IPS DF 6.9 (cell line): ENCODE measurements around the gene CYP27C1.
A peak's percentile ranks its signal among the peaks of the same experiment; 100 is the strongest.

Experiments
- DNase-seq: peaks from one replicate; pipeline ENCODE4 v3.0.0-alpha.2; 2013; ENCODE audit warnings: low read depth, low spot score
- H3K27ac ChIP-seq: one replicate; pipeline ENCODE4 v1.5.1; 2013; ENCODE audit warnings: low read length, control low read depth
- H3K27me3 ChIP-seq: 2 replicates; pipeline ENCODE4 v1.6.1; 2013; ENCODE audit warnings: mild to moderate bottlenecking, low read length; ENCODE audit not compliant: control insufficient read depth, insufficient read depth
- H3K36me3 ChIP-seq: 2 replicates; pipeline ENCODE4 v1.6.1; 2013; ENCODE audit warnings: low read length; ENCODE audit not compliant: control insufficient read depth, insufficient read depth
- H3K4me1 ChIP-seq: 2 replicates; pipeline ENCODE4 v1.6.1; 2013; ENCODE audit warnings: low read length; ENCODE audit not compliant: control insufficient read depth, insufficient read depth
- H3K4me3 ChIP-seq: 2 replicates; pipeline ENCODE4 v1.5.1; 2013; ENCODE audit warnings: mild to moderate bottlenecking, low read length
- H3K9me3 ChIP-seq: 2 replicates; pipeline ENCODE4 v1.6.1; 2013; ENCODE audit warnings: low read length, inconsistent platforms; ENCODE audit not compliant: control insufficient read depth, insufficient read depth
- WGBS: extraction: QIAGEN DNeasy Blood & Tissue Kit; methylation state at CpG from one replicate; pipeline ENCODE4 v1.1.7; 2013; ENCODE audit warnings: mixed read lengths, missing lambda C conversion rate; ENCODE audit not compliant: insufficient read length, insufficient coverage; 5-methylcytosine and 5-hydroxymethylcytosine counted together

Gene CYP27C1

GRCh38 chr2:127161176-127162136 lies 58.6 kb downstream of the CYP27C1 start:
- H3K27ac ChIP-seq = no peak overlapping the region
- no peaks in the 10 kb centered on the region for H3K9me3 ChIP-seq
- no CpG with 5 or more reads among the region's 12 CpGs for WGBS
- H3K4me3 ChIP-seq = no peak overlapping the region
- no peaks in the 10 kb centered on the region for H3K27me3 ChIP-seq
- H3K4me1 ChIP-seq = peaks cover 2% of the 10 kb centered on the region; the same call in 1 of the 2 replicates
- no peak for DNase-seq
- H3K36me3 ChIP-seq = no peaks in the 10 kb centered on the region

DNA sequence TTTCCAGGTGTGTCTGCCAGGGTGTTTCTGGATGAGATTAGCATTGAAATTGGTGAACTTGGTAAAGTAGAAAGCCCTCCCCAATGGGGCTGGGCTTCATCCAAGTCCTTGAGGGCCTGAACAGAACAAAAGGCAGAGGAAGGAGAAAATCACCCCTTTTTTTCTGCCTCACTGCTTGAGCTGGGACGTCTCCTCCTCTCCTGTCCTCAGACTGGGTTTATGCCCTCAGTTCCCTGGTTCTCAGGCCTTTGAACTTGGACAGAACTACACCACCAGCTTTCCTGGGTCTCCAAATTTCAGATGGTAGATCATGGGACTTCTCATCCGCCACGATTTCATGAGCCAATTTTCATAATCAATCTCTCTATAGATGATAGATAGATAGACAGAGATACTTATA lies 59.4 kb downstream of the CYP27C1 start:
- H3K27ac ChIP-seq = no peak overlapping the region
- no peaks in the 10 kb centered on the region for H3K36me3 ChIP-seq
- H3K27me3 ChIP-seq = no peaks in the 10 kb centered on the region
- DNase-seq = no peak
- H3K4me3 ChIP-seq = no peak overlapping the region
- no peaks in the 10 kb centered on the region for H3K9me3 ChIP-seq
- H3K4me1 ChIP-seq = peaks cover 2% of the 10 kb centered on the region; the same call in 1 of the 2 replicates
- no CpG with 5 or more reads among the region's 3 CpGs for WGBS

DNA sequence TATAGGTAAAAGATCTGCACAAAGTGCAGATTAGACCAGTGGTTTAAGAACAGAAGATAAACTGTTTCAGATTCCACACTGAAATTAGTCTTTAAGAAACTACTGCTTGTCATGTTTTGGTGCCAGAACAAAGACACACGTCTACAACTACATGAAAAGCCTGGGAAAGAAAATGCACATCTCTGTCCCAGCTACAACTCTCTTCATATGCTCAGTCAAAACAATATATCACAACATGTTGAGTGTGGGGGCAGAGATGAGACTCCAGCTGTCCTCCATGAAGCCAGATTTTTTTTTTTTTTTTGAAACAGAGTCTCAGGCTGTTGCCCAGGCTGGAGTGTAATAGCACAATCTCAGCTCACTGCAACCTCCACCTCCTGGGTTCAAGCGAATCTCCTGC lies 60.6 kb downstream of the CYP27C1 start:
- Histone ChIP-seq H3K27ac (no peak overlapping the region), H3K27me3 (no peaks in the 10 kb centered on the region), H3K4me1 (peaks cover 2% of the 10 kb centered on the region; the same call in 1 of the 2 replicates), H3K36me3 (no peaks in the 10 kb centered on the region), H3K9me3 (no peaks in the 10 kb centered on the region), H3K4me3 (no peak overlapping the region)
- DNase-seq = no peak
- no CpG with 5 or more reads among the region's 2 CpGs for WGBS

DNA sequence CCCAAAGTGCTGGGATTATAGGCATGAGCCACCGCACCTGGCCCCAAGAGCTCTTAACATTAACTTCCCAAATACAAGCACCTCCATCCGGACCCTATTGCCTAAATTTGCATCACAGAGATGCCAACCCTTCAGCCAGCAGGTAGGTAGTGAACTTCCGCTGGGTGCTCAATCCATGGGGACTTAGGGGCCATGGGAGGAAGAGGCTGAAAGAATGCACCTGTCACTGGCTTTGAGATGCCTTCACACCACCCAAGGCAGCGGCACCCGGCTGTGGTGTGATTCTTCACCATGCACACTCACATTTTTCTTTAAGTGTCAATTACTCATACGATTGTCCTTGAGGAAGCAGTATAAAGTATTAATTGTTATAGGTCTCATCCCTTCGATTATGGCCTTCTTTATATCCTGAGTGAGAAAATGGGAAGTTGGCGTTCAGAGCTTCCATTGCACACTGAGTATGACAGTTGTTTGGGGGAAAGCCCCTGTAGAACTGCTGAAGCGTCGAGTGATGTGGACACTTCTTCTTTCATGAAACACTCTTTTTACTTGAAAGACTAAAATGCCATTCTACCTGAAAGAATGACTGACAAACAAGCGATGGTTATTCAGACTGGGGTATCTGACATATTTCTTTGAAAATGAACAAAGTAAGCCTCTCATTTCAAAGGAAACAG lies 61.3 kb downstream of the CYP27C1 start:
- no peaks in the 10 kb centered on the region for H3K36me3 ChIP-seq
- no peak overlapping the region for H3K4me3 ChIP-seq
- no CpG with 5 or more reads among the region's 11 CpGs for WGBS
- H3K9me3 ChIP-seq = no peaks in the 10 kb centered on the region
- no peak overlapping the region for H3K27ac ChIP-seq
- no peak for DNase-seq
- H3K4me1 ChIP-seq = peaks cover 2% of the 10 kb centered on the region; the same call in 1 of the 2 replicates
- H3K27me3 ChIP-seq = no peaks in the 10 kb centered on the region

- H3K9me3 ChIP-seq = no peaks in the 10 kb centered on the region
- DNase-seq = peak; percentile 52
- peaks cover 2% of the 10 kb centered on the region; the same call in 1 of the 2 replicates for H3K4me1 ChIP-seq
- H3K27me3 ChIP-seq = no peaks in the 10 kb centered on the region
- H3K36me3 ChIP-seq = no peaks in the 10 kb centered on the region
- no CpG with 5 or more reads among the region's 16 CpGs for WGBS
- H3K27ac ChIP-seq = no peak overlapping the region
- no peak overlapping the region for H3K4me3 ChIP-seq
Observed at GRCh38 chr2:127157651-127158485, 62.2 kb downstream of the CYP27C1 start.

DNA sequence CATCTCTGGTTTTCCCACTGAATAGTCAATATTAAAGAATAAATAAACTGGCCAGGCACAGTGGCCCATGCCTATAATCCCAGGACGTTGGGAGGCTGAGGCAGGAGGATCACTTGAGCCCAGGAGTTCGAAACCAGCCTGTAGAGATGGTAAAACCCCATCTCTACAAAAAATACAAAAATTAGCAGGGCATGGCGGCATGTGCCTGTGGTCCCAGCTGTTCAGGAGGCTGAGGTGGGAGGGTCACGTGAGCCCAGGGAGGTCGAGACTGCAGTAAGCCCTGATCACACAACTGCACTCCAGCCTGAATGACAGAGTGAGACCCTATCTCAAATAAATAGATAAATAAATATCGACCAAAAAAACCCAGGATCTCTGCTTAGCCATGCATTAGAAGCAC lies 63.0 kb downstream of the CYP27C1 start:
- no peak for DNase-seq
- no peak overlapping the region for H3K27ac ChIP-seq
- no peaks in the 10 kb centered on the region for H3K9me3 ChIP-seq
- H3K27me3 ChIP-seq = no peaks in the 10 kb centered on the region
- peaks cover 2% of the 10 kb centered on the region; the same call in 1 of the 2 replicates for H3K4me1 ChIP-seq
- no peak overlapping the region for H3K4me3 ChIP-seq
- WGBS = no CpG with 5 or more reads among the region's 6 CpGs
- no peaks in the 10 kb centered on the region for H3K36me3 ChIP-seq

GRCh38 chr2:127155947-127156346 lies 64.2 kb downstream of the CYP27C1 start:
- no peak for DNase-seq
- no peaks in the 10 kb centered on the region for H3K36me3 ChIP-seq
- no peak overlapping the region for H3K27ac ChIP-seq
- no CpG with 5 or more reads among the region's 2 CpGs for WGBS
- H3K9me3 ChIP-seq = no peaks in the 10 kb centered on the region
- peaks cover 2% of the 10 kb centered on the region; the same call in 1 of the 2 replicates for H3K4me1 ChIP-seq
- no peaks in the 10 kb centered on the region for H3K27me3 ChIP-seq
- H3K4me3 ChIP-seq = no peak overlapping the region

- DNase-seq = no peak
- Histone ChIP-seq H3K9me3 (no peaks in the 10 kb centered on the region), H3K27me3 (no peaks in the 10 kb centered on the region), H3K36me3 (no peaks in the 10 kb centered on the region), H3K4me3 (no peak overlapping the region), H3K27ac (no peak overlapping the region), H3K4me1 (peaks cover 2% of the 10 kb centered on the region; the same call in 1 of the 2 replicates)
- WGBS = no CpG with 5 or more reads among the region's 7 CpGs
Observed at GRCh38 chr2:127155028-127155581, 65.0 kb downstream of the CYP27C1 start.

DNA sequence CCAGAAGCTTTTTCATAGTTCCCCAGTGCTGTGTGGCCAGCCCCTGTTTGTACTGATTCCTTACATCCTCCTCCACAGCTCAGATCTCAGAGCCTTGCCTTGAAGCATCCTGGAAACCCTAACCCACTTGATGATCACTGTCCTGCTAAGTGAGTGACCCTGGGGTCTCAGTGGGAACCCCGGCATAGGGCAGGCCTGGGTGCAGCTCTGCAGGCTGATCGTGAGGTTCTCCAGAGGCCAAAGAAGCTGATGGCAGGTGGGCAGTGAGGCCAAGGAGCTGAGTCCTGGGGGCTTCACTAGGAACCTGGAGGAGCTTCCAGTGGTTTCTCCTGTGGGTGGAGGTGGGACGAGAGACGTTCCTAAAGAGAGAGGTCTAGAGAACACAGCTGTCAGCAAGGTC lies 65.7 kb downstream of the CYP27C1 start:
- DNase-seq = no peak
- H3K4me3 ChIP-seq = no peak overlapping the region
- H3K27me3 ChIP-seq = no peaks in the 10 kb centered on the region
- H3K36me3 ChIP-seq = no peaks in the 10 kb centered on the region
- no CpG with 5 or more reads among the region's 4 CpGs for WGBS
- no peak overlapping the region for H3K27ac ChIP-seq
- no peaks in the 10 kb centered on the region for H3K9me3 ChIP-seq
- H3K4me1 ChIP-seq = peaks cover 2% of the 10 kb centered on the region; the same call in 1 of the 2 replicates
